Smooth muscle cell (in vitro differentiated cells): Measurements from ENCODE around the gene XAB2. TPM values are rescaled to one million over a fixed set of nuclear protein-coding genes. Genes with fewer than 3 reads are reported as not detected.

Source experiments
- DNase-seq: peaks from one replicate; lab custom pipeline; 2025; ENCODE audit not compliant: unreplicated experiment; lab: John Stamatoyannopoulos, UW
- H2AFZ ChIP-seq: fragments of 200-600 bp; sonication (generic); 2 replicates; pipeline ENCODE4 v1.6.0; 2016; ENCODE audit warnings: antibody characterized with exemption, low read depth, mild to moderate bottlenecking
- H3F3A ChIP-seq: fragments of 200-600 bp; sonication (generic); 2 replicates; pipeline ENCODE4 v1.6.0; 2017; ENCODE audit warnings: antibody characterized with exemption, low read depth
- H3K27ac ChIP-seq: fragments of 200-600 bp; sonication (generic); 2 replicates; pipeline ENCODE4 v1.5.1; 2016; ENCODE audit warnings: low read depth, mild to moderate bottlenecking
- H3K27me3 ChIP-seq: fragments of 200-600 bp; sonication (generic); 2 replicates; pipeline ENCODE4 v1.6.1; 2016; ENCODE audit warnings: low read depth, mild to moderate bottlenecking
- H3K36me3 ChIP-seq: fragments of 200-600 bp; sonication (generic); 2 replicates; pipeline ENCODE4 v1.5.1; 2016; ENCODE audit warnings: low read depth
- H3K4me1 ChIP-seq: fragments of 200-600 bp; sonication (generic); 2 replicates; pipeline ENCODE4 v1.5.1; 2016; ENCODE audit warnings: low read depth
- H3K4me2 ChIP-seq: fragments of 200-600 bp; sonication (generic); 2 replicates; pipeline ENCODE4 v1.6.0; 2016; ENCODE audit warnings: mild to moderate bottlenecking
- H3K4me3 ChIP-seq: fragments of 200-600 bp; sonication (generic); 2 replicates; pipeline ENCODE4 v1.5.1; 2016; ENCODE audit warnings: mild to moderate bottlenecking
- H3K79me2 ChIP-seq: fragments of 200-600 bp; sonication (generic); 2 replicates; pipeline ENCODE4 v1.6.0; 2016; ENCODE audit warnings: low read depth, mild to moderate bottlenecking
- H3K9ac ChIP-seq: fragments of 200-600 bp; sonication (generic); 2 replicates; pipeline ENCODE4 v1.6.0; 2016; ENCODE audit warnings: low read depth
- H3K9me3 ChIP-seq: fragments of 200-600 bp; sonication (generic); replicated peaks from 2 replicates; pipeline ENCODE4 v1.5.1; 2016; ENCODE audit warnings: low read depth
- H4K20me1 ChIP-seq: fragments of 200-600 bp; sonication (generic); 2 replicates; pipeline ENCODE4 v1.6.0; 2016; ENCODE audit warnings: low read depth
- WGBS: methylation state at CpG from one replicate; pipeline ENCODE4 v1.1.7; 2016; ENCODE audit warnings: low lambda C conversion rate; 5-methylcytosine and 5-hydroxymethylcytosine counted together
- polyA plus RNA-seq: library from polyadenylated mRNA; unstranded; fragments of >200 nt; fragmentation: Nextera tagmentation; extraction: Ambion mirVana; gene quantifications from 2 replicates; pipeline ENCODE4 v1.2.1, GENCODE V29; 2016
- total RNA-seq: library from RNA; depleted of rRNA; stranded (reverse); fragments of >200 nt; gene quantifications from 2 replicates; pipeline ENCODE4 v1.2.3, GENCODE V29; 2014
- TF ChIP-seq, protein P1 (sequence below): fragments of 200-600 bp; sonication (generic); IDR thresholded peaks from 2 replicates; pipeline ENCODE4 v1.5.1; 2017; ENCODE audit warnings: borderline replicate concordance, mild to moderate bottlenecking, antibody characterized with exemption; ENCODE audit not compliant: insufficient read depth, poor library complexity, severe bottlenecking

Gene XAB2
- total and polyA plus RNA-seq, 2 experiments from 2014 or later = 26.9 to 36.3 TPM

DNA sequence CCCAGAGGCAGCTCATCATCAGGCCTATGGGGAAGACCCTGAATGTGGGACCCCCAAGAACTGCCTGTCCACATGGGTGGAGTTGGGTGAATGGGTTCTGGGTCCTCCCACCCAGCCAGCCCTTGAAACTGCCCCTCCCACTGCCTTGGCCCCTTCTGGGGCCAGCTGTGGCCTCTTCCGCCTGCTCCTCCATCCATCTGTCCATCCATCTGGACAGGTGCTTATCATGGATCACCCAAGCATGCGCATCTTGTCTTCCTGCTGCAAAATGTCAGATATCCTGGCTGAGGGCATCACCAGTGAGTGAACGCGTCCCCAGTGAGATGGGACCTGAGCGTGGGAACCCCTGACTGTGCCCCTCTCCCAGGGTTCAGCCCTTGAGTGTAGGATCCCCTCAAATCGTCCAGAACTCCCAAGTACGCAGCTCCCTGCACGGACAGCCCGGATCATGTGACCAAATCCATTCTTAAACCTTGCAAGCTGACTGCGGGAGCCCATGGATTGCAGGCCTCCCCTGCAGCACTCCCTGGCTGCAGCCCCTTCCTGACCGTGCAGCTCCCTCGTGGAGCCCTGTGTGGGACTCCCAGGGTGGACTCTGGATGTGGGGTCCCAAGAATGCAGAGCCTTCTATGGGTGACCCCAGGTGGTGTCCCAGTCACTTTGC, 9.6 kb upstream of the XAB2 start:
- no peak for DNase-seq
- Histone ChIP-seq H3K9me3 (no peaks in the 10 kb centered on the region), H3K27me3 (peaks cover 30% of the 10 kb centered on the region), H3K4me2 (no peak overlapping the region), H3F3A (no peaks in the 10 kb centered on the region), H3K9ac (no peak overlapping the region), H2AFZ (no peak overlapping the region), H3K4me1 (no peaks in the 10 kb centered on the region), H3K4me3 (no peak overlapping the region), H4K20me1 (no peaks in the 10 kb centered on the region), H3K27ac (no peak overlapping the region), H3K79me2 (no peaks in the 10 kb centered on the region), H3K36me3 (no peaks in the 10 kb centered on the region)
- TF ChIP-seq, protein P1, sequence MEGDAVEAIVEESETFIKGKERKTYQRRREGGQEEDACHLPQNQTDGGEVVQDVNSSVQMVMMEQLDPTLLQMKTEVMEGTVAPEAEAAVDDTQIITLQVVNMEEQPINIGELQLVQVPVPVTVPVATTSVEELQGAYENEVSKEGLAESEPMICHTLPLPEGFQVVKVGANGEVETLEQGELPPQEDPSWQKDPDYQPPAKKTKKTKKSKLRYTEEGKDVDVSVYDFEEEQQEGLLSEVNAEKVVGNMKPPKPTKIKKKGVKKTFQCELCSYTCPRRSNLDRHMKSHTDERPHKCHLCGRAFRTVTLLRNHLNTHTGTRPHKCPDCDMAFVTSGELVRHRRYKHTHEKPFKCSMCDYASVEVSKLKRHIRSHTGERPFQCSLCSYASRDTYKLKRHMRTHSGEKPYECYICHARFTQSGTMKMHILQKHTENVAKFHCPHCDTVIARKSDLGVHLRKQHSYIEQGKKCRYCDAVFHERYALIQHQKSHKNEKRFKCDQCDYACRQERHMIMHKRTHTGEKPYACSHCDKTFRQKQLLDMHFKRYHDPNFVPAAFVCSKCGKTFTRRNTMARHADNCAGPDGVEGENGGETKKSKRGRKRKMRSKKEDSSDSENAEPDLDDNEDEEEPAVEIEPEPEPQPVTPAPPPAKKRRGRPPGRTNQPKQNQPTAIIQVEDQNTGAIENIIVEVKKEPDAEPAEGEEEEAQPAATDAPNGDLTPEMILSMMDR = no peak
- WGBS = 90% methylated on average over 12 of the region's 12 CpGs

DNA sequence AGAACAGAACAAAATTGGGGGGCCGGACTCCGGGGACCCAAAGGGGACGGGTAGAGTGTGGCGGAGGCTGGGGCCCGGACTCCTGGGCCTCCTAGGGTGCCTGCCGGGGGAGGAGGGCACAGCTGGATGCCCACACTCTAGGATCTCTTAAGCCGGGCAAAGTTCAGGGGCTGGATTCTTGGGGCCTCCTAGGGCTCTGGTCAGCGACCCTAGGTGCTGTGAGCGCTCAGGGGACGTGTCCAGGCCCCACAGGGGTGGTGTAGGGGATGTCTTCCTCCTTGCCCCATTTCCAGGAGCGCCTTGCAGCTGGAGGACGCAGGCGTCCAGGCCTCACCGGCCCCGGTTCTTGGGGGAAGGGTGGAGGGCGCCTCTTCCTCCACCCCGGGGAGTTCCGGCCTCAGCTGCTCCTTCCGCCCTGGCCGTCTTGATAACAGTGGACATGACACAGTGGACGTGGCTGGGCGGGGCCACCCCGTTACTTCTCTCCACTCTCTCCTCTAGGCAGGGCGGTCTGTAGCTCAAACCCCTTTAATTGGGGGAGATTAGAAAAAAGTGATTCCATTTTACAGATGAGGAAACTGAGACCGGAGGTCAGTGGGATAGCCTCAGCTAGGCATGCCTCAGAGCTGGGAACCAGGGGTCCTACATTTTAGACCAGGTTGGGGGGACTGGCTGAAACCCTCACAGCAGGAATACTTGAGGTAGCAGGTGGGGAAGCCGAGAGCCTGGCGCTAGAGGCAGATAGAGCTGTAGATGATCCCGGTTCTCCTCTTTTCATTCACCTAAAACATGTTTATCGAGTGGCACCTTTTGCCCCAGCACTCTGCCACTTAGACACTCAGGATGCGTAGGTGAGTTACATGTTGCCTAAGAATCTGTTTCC, 8.3 kb upstream of the XAB2 start:
- 49% methylated on average over 29 of the region's 30 CpGs for WGBS
- H3F3A ChIP-seq = no peaks in the 10 kb centered on the region
- H3K79me2 ChIP-seq = no peaks in the 10 kb centered on the region
- DNase-seq = no peak
- no peak overlapping the region for H3K27ac ChIP-seq
- no peak overlapping the region for H2AFZ ChIP-seq
- TF ChIP-seq, protein P1 = no peak
- peaks cover 30% of the 10 kb centered on the region for H3K27me3 ChIP-seq
- H3K36me3 ChIP-seq = no peaks in the 10 kb centered on the region
- peak overlapping the region; percentile 82 for H3K4me2 ChIP-seq
- no peaks in the 10 kb centered on the region for H3K4me1 ChIP-seq
- H3K9ac ChIP-seq = peak overlapping the region; percentile 62
- no peaks in the 10 kb centered on the region for H4K20me1 ChIP-seq
- no peaks in the 10 kb centered on the region for H3K9me3 ChIP-seq
- H3K4me3 ChIP-seq = peak overlapping the region; percentile 58

DNA sequence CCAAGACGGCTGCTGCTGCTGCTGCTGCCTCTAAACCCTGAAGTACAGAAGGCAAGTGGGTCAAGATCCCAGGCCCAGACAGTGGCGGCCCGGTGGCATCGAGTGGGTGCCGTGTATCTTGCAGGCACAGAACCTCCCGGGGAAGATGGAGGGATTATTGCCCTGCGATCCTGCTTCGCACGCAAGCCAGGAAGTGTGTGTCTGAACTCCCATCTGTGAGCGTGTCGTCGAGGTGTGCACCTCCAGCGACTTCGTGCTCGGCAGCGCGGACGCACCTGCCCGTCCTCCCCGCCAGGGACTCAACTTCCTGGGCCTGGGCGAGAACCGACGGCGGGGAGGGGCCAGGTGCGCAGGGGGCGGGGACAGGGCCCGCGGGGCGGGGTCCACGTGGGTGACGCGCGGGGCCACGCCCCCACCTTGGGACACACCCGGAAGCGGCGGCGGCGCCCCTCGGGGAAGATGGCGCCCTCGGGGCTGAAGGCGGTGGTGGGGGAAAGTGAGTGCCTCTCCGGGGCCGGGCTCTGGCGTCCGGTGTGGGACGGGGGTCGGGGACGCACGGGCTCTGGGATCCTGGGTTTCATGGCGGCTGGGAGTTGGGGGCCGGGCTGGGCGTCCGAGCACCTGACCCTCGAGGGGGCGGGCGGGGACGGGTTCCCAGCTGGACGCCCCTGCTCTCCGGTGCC, 7.5 kb upstream of the XAB2 start, which contains the start of gene STXBP2:
Gene STXBP2, plus strand, starts transcription at position 420 of the 683 bp plus-strand sequence. Its CDS starts 40 bp downstream, at position 460.
- no peaks in the 10 kb centered on the region for H4K20me1 ChIP-seq
- H3K9ac ChIP-seq = peak within 1 kb of the TSS; percentile 62
- TF ChIP-seq, protein P1 = no peak
- no peak within 1 kb of the TSS for H2AFZ ChIP-seq
- H3K27ac ChIP-seq = no peak within 1 kb of the TSS
- H3K4me1 ChIP-seq = no peaks in the 10 kb centered on the region
- peaks cover 30% of the 10 kb centered on the region for H3K27me3 ChIP-seq
- no peak for DNase-seq
- H3K4me3 ChIP-seq = peak within 1 kb of the TSS; percentile 58
- H3F3A ChIP-seq = no peaks in the 10 kb centered on the region
- no peaks in the 10 kb centered on the region for H3K36me3 ChIP-seq
- no peaks in the 10 kb centered on the region for H3K79me2 ChIP-seq
- no peaks in the 10 kb centered on the region for H3K9me3 ChIP-seq
- 27% methylated on average over 24 of the region's 61 CpGs for WGBS
- peak within 1 kb of the TSS; percentile 82 for H3K4me2 ChIP-seq
